ENCODE measurements around the gene RBSN. TPM values are rescaled to one million over a fixed set of nuclear protein-coding genes. Genes with fewer than 3 reads are reported as not detected.

RBSN gene
- total RNA-seq, 1 donor: 29.6 TPM

DNA sequence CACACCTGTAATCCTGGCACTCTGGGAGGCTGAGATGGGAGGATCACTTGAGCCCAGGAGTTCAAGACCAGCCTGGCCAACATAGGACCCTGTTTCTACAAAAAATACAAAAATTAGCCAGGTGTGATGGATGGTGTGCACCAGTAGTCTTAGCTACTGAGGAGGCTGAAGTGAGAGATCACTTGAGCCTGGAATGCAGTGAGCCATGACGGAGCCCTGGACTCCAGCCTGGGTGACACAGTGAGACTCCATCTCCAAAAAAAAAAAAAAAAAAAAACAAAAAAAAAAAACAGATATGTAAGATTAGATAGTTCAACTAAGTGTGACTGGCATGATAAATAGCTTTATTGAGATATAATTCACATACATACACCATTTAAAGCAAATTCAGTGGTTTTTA, 9.7 kb downstream of the RBSN start:
- no peak for DNase-seq (ENCODE audit: low read depth)
- H3K4me3 ChIP-seq (ENCODE audit: low read depth, low read length): no peak overlapping the region
- TF ChIP-seq, protein P1, sequence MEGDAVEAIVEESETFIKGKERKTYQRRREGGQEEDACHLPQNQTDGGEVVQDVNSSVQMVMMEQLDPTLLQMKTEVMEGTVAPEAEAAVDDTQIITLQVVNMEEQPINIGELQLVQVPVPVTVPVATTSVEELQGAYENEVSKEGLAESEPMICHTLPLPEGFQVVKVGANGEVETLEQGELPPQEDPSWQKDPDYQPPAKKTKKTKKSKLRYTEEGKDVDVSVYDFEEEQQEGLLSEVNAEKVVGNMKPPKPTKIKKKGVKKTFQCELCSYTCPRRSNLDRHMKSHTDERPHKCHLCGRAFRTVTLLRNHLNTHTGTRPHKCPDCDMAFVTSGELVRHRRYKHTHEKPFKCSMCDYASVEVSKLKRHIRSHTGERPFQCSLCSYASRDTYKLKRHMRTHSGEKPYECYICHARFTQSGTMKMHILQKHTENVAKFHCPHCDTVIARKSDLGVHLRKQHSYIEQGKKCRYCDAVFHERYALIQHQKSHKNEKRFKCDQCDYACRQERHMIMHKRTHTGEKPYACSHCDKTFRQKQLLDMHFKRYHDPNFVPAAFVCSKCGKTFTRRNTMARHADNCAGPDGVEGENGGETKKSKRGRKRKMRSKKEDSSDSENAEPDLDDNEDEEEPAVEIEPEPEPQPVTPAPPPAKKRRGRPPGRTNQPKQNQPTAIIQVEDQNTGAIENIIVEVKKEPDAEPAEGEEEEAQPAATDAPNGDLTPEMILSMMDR (IDR thresholded peaks at IDR 0.05; ENCODE audit: insufficient read depth, low read length): no peak

DNA sequence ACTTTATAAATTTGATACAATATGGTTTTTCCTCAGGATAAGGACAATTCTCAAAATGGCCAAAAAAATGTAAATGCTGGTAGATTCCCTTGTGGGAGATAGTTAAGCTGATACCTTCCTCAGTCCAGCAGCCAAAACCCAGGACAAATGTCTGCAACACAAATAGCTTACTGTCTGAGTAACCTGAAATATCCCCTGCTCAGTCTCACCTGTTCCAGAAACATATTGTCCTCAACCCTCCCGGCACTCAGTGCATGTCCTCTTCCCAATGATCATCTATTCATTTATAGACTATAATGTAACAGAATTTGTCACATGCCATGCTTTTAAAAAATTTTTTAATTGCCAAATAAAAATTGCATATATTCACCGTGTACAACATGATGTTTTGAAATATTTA, 12.2 kb downstream of the RBSN start:
- no peak for DNase-seq (ENCODE audit: low read depth)
- TF ChIP-seq, protein P1 (IDR thresholded peaks at IDR 0.05; ENCODE audit: insufficient read depth, low read length): no peak
- H3K4me3 ChIP-seq (ENCODE audit: low read depth, low read length): no peak overlapping the region

DNA sequence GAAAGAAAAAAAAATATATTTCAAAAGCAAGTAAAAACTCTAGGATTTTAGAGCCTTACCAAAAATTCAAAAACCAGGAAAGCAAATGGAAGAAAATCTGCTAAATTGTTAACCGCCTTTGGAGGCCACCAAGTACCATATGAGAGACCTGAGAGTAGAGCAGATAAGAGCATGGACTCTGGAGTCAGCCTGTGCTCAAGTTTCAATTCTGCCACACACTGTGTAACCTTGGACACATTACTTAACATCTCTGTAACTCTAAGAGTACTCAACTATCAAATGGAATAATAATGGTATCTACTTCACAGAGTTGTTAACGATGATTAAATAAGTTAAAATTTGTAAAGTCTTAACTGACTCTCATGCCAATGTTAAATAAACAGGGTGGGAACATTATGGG, 12.7 kb downstream of the RBSN start:
- no peak for DNase-seq (ENCODE audit: low read depth)
- no peak overlapping the region for H3K4me3 ChIP-seq (ENCODE audit: low read depth, low read length)
- TF ChIP-seq, protein P1 (IDR thresholded peaks at IDR 0.05; ENCODE audit: insufficient read depth, low read length): no peak

DNA sequence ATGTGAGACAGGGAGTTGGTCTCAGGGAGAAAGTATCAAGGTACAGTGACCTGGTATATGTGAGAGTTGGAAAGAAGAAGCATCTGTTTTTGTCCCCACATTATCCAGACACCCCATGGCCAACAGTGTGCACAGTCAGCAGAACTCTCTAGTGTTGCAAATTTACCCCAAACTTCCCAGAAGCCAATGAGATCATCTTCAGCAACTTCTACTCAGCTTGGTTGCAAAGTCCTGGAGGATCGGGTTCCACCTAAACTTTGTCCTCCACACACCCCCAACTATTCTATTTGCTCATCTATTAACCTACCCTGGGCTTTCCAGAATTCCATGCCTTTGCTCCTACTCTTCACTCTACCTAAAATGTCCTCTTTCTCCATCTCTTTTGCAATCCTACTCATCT, 15.7 kb downstream of the RBSN start:
- TF ChIP-seq, protein P1 (IDR thresholded peaks at IDR 0.05; ENCODE audit: insufficient read depth, low read length): no peak
- H3K4me3 ChIP-seq (ENCODE audit: low read depth, low read length): no peak overlapping the region
- no peak for DNase-seq (ENCODE audit: low read depth)

DNA sequence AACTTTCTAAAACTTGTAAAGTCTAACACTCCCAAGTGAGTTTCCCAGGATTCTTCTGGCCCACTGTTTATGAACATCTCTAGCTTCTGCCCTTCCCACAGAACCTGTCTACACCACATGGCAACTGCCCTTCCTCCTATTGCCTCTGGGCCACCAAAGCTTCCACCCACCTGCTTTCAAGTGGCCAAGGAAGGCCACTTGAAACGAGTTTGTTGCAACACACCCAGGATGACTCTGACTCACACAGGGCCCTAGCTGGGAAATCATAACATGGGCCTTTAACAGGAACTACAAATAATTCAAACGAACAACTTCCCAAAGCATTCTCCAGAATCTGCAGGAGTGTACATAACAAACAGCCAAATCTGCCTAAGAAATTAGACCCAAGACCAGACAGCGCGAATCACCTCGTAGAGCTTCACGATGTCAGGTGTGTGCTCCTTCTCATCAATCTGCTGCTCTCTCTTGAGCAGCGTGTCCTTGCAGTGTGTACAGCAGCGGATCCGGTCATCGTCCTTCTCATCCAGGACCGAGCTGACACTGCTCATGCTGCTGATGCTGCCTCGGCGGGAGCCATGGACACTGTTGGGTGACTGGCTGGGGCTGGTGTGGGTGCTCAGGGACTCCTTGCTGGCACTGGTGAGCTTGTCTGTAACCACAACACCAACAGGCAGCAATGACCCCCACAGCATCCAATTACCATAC, 16.8 kb downstream of the RBSN start:
- no peak for DNase-seq (ENCODE audit: low read depth)
- TF ChIP-seq, protein P1 (IDR thresholded peaks at IDR 0.05; ENCODE audit: insufficient read depth, low read length): no peak
- no peak overlapping the region for H3K4me3 ChIP-seq (ENCODE audit: low read depth, low read length)

DNA sequence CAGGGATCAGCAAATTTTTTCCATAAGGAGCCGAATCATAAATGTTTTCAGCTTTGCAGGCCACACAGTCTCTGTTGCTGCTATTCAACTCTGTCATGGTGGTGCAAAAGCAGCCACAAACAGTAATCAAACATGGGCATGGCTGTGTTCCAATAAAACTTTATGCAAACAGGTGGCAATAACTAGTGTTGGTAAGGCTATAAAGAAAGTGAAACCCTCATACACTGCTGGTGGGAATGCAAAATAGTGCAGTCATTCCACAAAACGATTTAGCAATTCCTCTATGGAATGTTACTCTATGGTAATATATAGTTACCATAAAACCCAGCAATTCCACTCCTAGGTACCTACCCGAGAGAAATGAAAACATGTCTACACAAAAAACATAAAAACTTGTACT, 19.9 kb downstream of the RBSN start:
- TF ChIP-seq, protein P1 (IDR thresholded peaks at IDR 0.05; ENCODE audit: insufficient read depth, low read length): no peak
- H3K4me3 ChIP-seq (ENCODE audit: low read depth, low read length): no peak overlapping the region
- DNase-seq (ENCODE audit: low read depth): no peak

DNA sequence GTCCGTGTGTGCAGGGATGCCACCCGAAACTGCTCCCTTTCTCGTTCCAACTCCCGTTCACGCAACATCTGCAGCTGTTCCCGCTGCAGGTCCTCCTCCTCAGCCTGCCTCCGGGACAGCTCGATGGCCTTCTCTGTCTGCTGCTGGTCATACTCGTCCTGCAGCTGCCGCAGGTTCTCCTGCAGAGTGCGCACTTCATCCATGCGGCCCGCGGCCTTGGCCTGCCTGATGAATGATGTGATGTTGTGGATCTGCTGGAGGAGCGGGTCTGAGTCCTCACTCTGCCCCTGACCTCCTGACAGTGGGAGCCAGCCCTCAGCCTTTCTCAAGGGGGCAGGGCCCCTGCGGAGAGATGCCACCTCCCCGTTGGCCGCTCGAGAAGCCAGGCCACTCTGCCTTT, 24.4 kb downstream of the RBSN start:
- DNase-seq (ENCODE audit: low read depth): no peak
- TF ChIP-seq, protein P1 (IDR thresholded peaks at IDR 0.05; ENCODE audit: insufficient read depth, low read length): no peak

More for the DNA sequence above, 24.4 kb downstream of the RBSN start:
- no peak overlapping the region for H3K4me3 ChIP-seq (ENCODE audit: low read depth, low read length)
